Stimulated activated memory B cell treated with anti-CD40 and anti-IgM and Interleukin-4, amounts not matched to agents 10 μg/mL and 1 μg/mL and 100 μg/mL, for 72 hours (primary cell): ENCODE measurements around the gene GIGYF2.
A peak's percentile ranks its signal among the peaks of the same experiment; 100 is the strongest.

Source experiments
- ATAC-seq: fragments of 150-1000 bp; cut with Tn5 transposase; 2 replicates; pipeline ENCODE4 v1.10.0; 2021
- H3K27ac Mint-ChIP-seq: one replicate; pipeline ENCODE4 v1.8.0; 2022; ENCODE audit warnings: mild to moderate bottlenecking, mixed read lengths
- H3K27me3 Mint-ChIP-seq: one replicate; pipeline ENCODE4 v1.8.0; 2022; ENCODE audit warnings: mixed read lengths
- H3K36me3 Mint-ChIP-seq: one replicate; pipeline ENCODE4 v1.8.0; 2022; ENCODE audit warnings: mixed read lengths
- H3K4me1 Mint-ChIP-seq: one replicate; pipeline ENCODE4 v1.8.0; 2022; ENCODE audit warnings: mixed read lengths
- H3K4me3 Mint-ChIP-seq: one replicate; pipeline ENCODE4 v1.8.0; 2022; ENCODE audit warnings: mild to moderate bottlenecking, moderate library complexity, mixed read lengths
- H3K9me3 Mint-ChIP-seq: one replicate; pipeline ENCODE4 v1.8.0; 2022; ENCODE audit warnings: mixed read lengths

GIGYF2 gene

GRCh38 chr2:232870018-232870765, 173.1 kb downstream of the GIGYF2 start, which contains the start of gene SNORC:
Gene SNORC (plus strand): TSS chr2:232870264. CDS start chr2:232870342, 78 bp downstream.
- ATAC-seq, result no peak
- H3K4me3 Mint-ChIP-seq, result no peak within 1 kb of the TSS
- H3K9me3 Mint-ChIP-seq, result no peaks in the 10 kb centered on the region
- H3K27ac Mint-ChIP-seq, result no peak within 1 kb of the TSS
- H3K4me1 Mint-ChIP-seq, result peaks cover 11% of the 10 kb centered on the region
- peaks cover 10% of the 10 kb centered on the region for H3K27me3 Mint-ChIP-seq
- H3K36me3 Mint-ChIP-seq, result peaks cover 8% of the 10 kb centered on the region

GRCh38 chr2:232870766-232871371, 173.7 kb downstream of the GIGYF2 start:
- ATAC-seq, result no peak
- no peak overlapping the region for H3K27ac Mint-ChIP-seq

GRCh38 chr2:232871418-232871834, 174.3 kb downstream of the GIGYF2 start:
- no peak for ATAC-seq
- H3K4me1 Mint-ChIP-seq, result peaks cover 18% of the 10 kb centered on the region
- no peaks in the 10 kb centered on the region for H3K9me3 Mint-ChIP-seq
- H3K27me3 Mint-ChIP-seq, result peaks cover 17% of the 10 kb centered on the region
- H3K36me3 Mint-ChIP-seq, result peaks cover 8% of the 10 kb centered on the region
- H3K4me3 Mint-ChIP-seq, result no peak overlapping the region
- H3K27ac Mint-ChIP-seq, result no peak overlapping the region

More at GRCh38 chr2:232870766-232871371, 173.7 kb downstream of the GIGYF2 start:
- H3K27me3 Mint-ChIP-seq, result peaks cover 16% of the 10 kb centered on the region
- no peak overlapping the region for H3K4me3 Mint-ChIP-seq
- peaks cover 18% of the 10 kb centered on the region for H3K4me1 Mint-ChIP-seq
- peaks cover 8% of the 10 kb centered on the region for H3K36me3 Mint-ChIP-seq
- H3K9me3 Mint-ChIP-seq, result no peaks in the 10 kb centered on the region

- Mint-ChIP-seq H3K4me3 (no peak overlapping the region), H3K36me3 (peaks cover 8% of the 10 kb centered on the region), H3K9me3 (no peaks in the 10 kb centered on the region), H3K4me1 (peaks cover 18% of the 10 kb centered on the region), H3K27ac (no peak overlapping the region), H3K27me3 (peaks cover 17% of the 10 kb centered on the region)
- ATAC-seq, result no peak
Observed at GRCh38 chr2:232871835-232872736, 175.0 kb downstream of the GIGYF2 start.

GRCh38 chr2:232872826-232873225, 175.7 kb downstream of the GIGYF2 start:
- no peaks in the 10 kb centered on the region for H3K9me3 Mint-ChIP-seq
- no peak overlapping the region for H3K27ac Mint-ChIP-seq
- peaks cover 8% of the 10 kb centered on the region for H3K36me3 Mint-ChIP-seq
- H3K27me3 Mint-ChIP-seq, result peaks cover 17% of the 10 kb centered on the region
- no peak overlapping the region for H3K4me3 Mint-ChIP-seq
- ATAC-seq, result no peak
- H3K4me1 Mint-ChIP-seq, result peaks cover 18% of the 10 kb centered on the region

GRCh38 chr2:232873292-232873908, 176.3 kb downstream of the GIGYF2 start:
- Mint-ChIP-seq H3K9me3 (no peaks in the 10 kb centered on the region), H3K4me3 (no peak overlapping the region), H3K36me3 (peaks cover 8% of the 10 kb centered on the region), H3K27ac (no peak overlapping the region), H3K4me1 (peaks cover 18% of the 10 kb centered on the region), H3K27me3 (peaks cover 17% of the 10 kb centered on the region)
- no peak for ATAC-seq

- H3K27ac Mint-ChIP-seq, result no peak overlapping the region
- peaks cover 15% of the 10 kb centered on the region for H3K4me1 Mint-ChIP-seq
- peaks cover 17% of the 10 kb centered on the region for H3K27me3 Mint-ChIP-seq
- H3K36me3 Mint-ChIP-seq, result peaks cover 8% of the 10 kb centered on the region
- ATAC-seq, result no peak
- H3K9me3 Mint-ChIP-seq, result no peaks in the 10 kb centered on the region
- no peak overlapping the region for H3K4me3 Mint-ChIP-seq
Observed at GRCh38 chr2:232873909-232874641, 176.9 kb downstream of the GIGYF2 start.

GRCh38 chr2:232874677-232875223, 177.6 kb downstream of the GIGYF2 start:
- H3K27me3 Mint-ChIP-seq, result peaks cover 17% of the 10 kb centered on the region
- peaks cover 8% of the 10 kb centered on the region for H3K36me3 Mint-ChIP-seq
- H3K9me3 Mint-ChIP-seq, result no peaks in the 10 kb centered on the region
- H3K4me3 Mint-ChIP-seq, result peak overlapping the region; percentile 70
- H3K4me1 Mint-ChIP-seq, result peaks cover 11% of the 10 kb centered on the region
- ATAC-seq, result no peak
- H3K27ac Mint-ChIP-seq, result peak overlapping the region; percentile 42

- ATAC-seq, result no peak
- H3K27ac Mint-ChIP-seq, result peak overlapping the region; percentile 42
- H3K36me3 Mint-ChIP-seq, result peaks cover 4% of the 10 kb centered on the region
- peak overlapping the region; percentile 70 for H3K4me3 Mint-ChIP-seq
- peaks cover 17% of the 10 kb centered on the region for H3K27me3 Mint-ChIP-seq
- peaks cover 11% of the 10 kb centered on the region for H3K4me1 Mint-ChIP-seq
- no peaks in the 10 kb centered on the region for H3K9me3 Mint-ChIP-seq
Observed at GRCh38 chr2:232875256-232876121, 178.4 kb downstream of the GIGYF2 start.

- Mint-ChIP-seq H3K9me3 (no peaks in the 10 kb centered on the region), H3K27ac (peak overlapping the region; percentile 42), H3K4me1 (peaks cover 11% of the 10 kb centered on the region), H3K4me3 (peak overlapping the region; percentile 65), H3K27me3 (peaks cover 17% of the 10 kb centered on the region), H3K36me3 (no peaks in the 10 kb centered on the region)
- peak; percentile 58 for ATAC-seq
Observed at GRCh38 chr2:232876161-232876977, 179.2 kb downstream of the GIGYF2 start.

GRCh38 chr2:232876978-232877441, 179.9 kb downstream of the GIGYF2 start:
- Mint-ChIP-seq H3K27me3 (peaks cover 17% of the 10 kb centered on the region), H3K9me3 (no peaks in the 10 kb centered on the region), H3K27ac (no peak overlapping the region), H3K4me1 (peaks cover 11% of the 10 kb centered on the region), H3K36me3 (no peaks in the 10 kb centered on the region), H3K4me3 (no peak overlapping the region)
- ATAC-seq, result no peak

GRCh38 chr2:232877940-232878511, 180.9 kb downstream of the GIGYF2 start:
- no peak for ATAC-seq
- Mint-ChIP-seq H3K27ac (no peak overlapping the region), H3K36me3 (no peaks in the 10 kb centered on the region), H3K4me1 (peaks cover 11% of the 10 kb centered on the region), H3K9me3 (no peaks in the 10 kb centered on the region), H3K27me3 (peaks cover 17% of the 10 kb centered on the region), H3K4me3 (peak overlapping the region; percentile 47)
